HG03066 (cell line): ENCODE data around the gene POU3F1.

Experiments
- ATAC-seq: cut with Tn5 transposase; IDR thresholded peaks from one replicate; pipeline ENCODE4 v1.9.1; 2021; ENCODE audit warnings: low read depth; ENCODE audit not compliant: unreplicated experiment

Gene POU3F1

GRCh38 chr1:38046333-38046883 is at the start of gene POU3F1:
Gene POU3F1, minus strand, starts transcription at chr1:38046793. Its CDS starts 50 bp downstream, at chr1:38046743.
- peak; percentile 3 for ATAC-seq

- no peak for ATAC-seq
Observed at GRCh38 chr1:38095454-38095931, 48.9 kb upstream of the POU3F1 start.

GRCh38 chr1:38094711-38095290 is 48.2 kb upstream of the POU3F1 start:
- no peak for ATAC-seq

GRCh38 chr1:38093569-38094520 is 47.3 kb upstream of the POU3F1 start:
- no peak for ATAC-seq

- ATAC-seq: no peak
Observed at GRCh38 chr1:38092256-38092655, 45.7 kb upstream of the POU3F1 start.

GRCh38 chr1:38090796-38091195 is 44.2 kb upstream of the POU3F1 start:
- ATAC-seq: no peak

- ATAC-seq: no peak
Observed at GRCh38 chr1:38089712-38090360, 43.2 kb upstream of the POU3F1 start.

GRCh38 chr1:38088791-38089190 is 42.2 kb upstream of the POU3F1 start:
- no peak for ATAC-seq

- ATAC-seq: no peak
Observed at GRCh38 chr1:38088366-38088765, 41.8 kb upstream of the POU3F1 start.

GRCh38 chr1:38087676-38088075 is 41.1 kb upstream of the POU3F1 start:
- ATAC-seq: no peak

- no peak for ATAC-seq
Observed at GRCh38 chr1:38085666-38086330, 39.2 kb upstream of the POU3F1 start.

- ATAC-seq: no peak
Observed at GRCh38 chr1:38084700-38085099, 38.1 kb upstream of the POU3F1 start.

- ATAC-seq: no peak
Observed at GRCh38 chr1:38084113-38084512, 37.5 kb upstream of the POU3F1 start.

- no peak for ATAC-seq
Observed at GRCh38 chr1:38083541-38083940, 36.9 kb upstream of the POU3F1 start.

- ATAC-seq: no peak
Observed at GRCh38 chr1:38082769-38083263, 36.2 kb upstream of the POU3F1 start.

- no peak for ATAC-seq
Observed at GRCh38 chr1:38079019-38079418, 32.4 kb upstream of the POU3F1 start.

- no peak for ATAC-seq
Observed at GRCh38 chr1:38077523-38078147, 31.0 kb upstream of the POU3F1 start.

GRCh38 chr1:38076455-38076854 is 29.9 kb upstream of the POU3F1 start:
- no peak for ATAC-seq

GRCh38 chr1:38076038-38076437 is 29.4 kb upstream of the POU3F1 start:
- ATAC-seq: no peak

- ATAC-seq: no peak
Observed at GRCh38 chr1:38075191-38075590, 28.6 kb upstream of the POU3F1 start.
